Type B pancreatic cell (in vitro differentiated cells): ENCODE results near the gene DMRTC2. TPM values are rescaled to one million over a fixed set of nuclear protein-coding genes. Genes with fewer than 3 reads are reported as not detected.

Experiments used
- DNase-seq: peaks from one replicate; pipeline ENCODE4 v3.0.0; 2021; ENCODE audit warnings: mixed read lengths; ENCODE audit not compliant: unreplicated experiment; ENCODE audit errors: extremely low spot score
- H3K27ac Mint-ChIP-seq: 2 replicates; pipeline ENCODE4 v1.8.0; 2021; ENCODE audit warnings: mild to moderate bottlenecking, mixed read lengths
- H3K27me3 Mint-ChIP-seq: 2 replicates; pipeline ENCODE4 v1.8.0; 2021; ENCODE audit warnings: mixed read lengths
- H3K36me3 Mint-ChIP-seq: 2 replicates; pipeline ENCODE4 v1.8.0; 2021; ENCODE audit warnings: mixed read lengths
- H3K4me1 Mint-ChIP-seq: one replicate; pipeline ENCODE4 v1.8.0; 2021; ENCODE audit warnings: mixed read lengths; ENCODE audit not compliant: unreplicated experiment
- H3K4me3 Mint-ChIP-seq: 2 replicates; pipeline ENCODE4 v1.8.0; 2021; ENCODE audit warnings: mild to moderate bottlenecking, mixed read lengths
- H3K9me3 Mint-ChIP-seq: 2 replicates; pipeline ENCODE4 v1.8.0; 2021; ENCODE audit warnings: mixed read lengths
- total RNA-seq: library from RNA; stranded (reverse); gene quantifications from 2 replicates; pipeline ENCODE4 v1.2.1, GENCODE V29; 2021; ENCODE audit warnings: low replicate concordance
- TF ChIP-seq, protein P1 (sequence below): fragments of 200-600 bp; sonication (generic); conservative IDR thresholded peaks from 2 replicates; pipeline ENCODE4 v1.5.0; 2021; ENCODE audit warnings: antibody characterized with exemption, mild to moderate bottlenecking

The DMRTC2 gene
- total RNA-seq, 1 donor from 2014 or later, result not detected

DNA sequence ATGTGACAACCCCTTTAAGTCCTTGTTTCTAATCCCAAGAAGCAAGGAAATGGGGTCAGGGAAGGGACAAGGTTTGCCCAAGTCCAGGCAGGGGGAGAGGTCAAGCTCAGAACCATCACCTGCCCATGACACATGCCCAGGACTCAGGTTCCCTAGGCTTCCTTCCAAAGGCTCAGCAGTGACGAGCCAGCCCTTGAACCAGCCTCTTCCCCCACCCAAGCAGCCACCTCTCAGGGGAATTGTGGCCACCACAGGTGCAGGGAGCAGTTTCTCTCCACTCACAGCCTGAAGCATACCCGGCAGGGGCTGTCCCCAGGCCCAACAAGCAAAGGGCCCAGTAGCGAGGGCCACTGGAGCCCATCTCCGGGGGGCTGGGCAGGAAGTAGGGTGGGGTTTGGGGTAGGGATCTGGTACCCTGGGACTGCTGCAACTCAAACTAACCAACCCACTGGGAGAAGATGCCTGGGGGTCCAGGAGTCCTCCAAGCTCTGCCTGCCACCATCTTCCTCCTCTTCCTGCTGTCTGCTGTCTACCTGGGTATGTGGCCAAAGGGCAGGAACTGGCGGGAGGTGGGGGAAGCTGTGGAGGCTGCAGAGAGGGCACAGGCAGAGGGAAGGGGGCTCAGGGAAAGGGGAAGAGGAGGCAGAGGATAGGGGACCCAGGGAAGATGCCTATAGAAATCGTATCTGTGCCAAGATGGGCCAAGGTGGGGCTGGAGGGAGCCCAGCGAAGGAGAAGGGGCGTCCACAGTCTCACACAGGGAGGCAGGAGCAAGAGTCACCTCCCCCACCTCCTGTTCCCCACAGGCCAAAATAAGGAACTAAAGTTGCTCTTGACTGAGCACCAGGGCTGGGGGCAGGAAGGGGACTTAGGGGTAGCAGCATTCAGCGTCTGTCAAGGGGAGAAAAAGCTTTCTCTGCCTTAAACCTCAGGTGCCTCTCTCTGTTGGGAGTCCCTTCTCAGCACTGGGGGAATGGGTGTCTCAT, 32.3 kb downstream of the DMRTC2 start, which contains the start of gene CD79A:
TSS of gene CD79A (plus strand) at position 433 of the 986 bp plus-strand sequence. CDS start at position 459, 26 bp downstream.
- Mint-ChIP-seq H3K27ac (no peak within 1 kb of the TSS), H3K4me3 (no peak within 1 kb of the TSS), H3K4me1 (peaks cover 6% of the 10 kb centered on the region), H3K27me3 (peaks cover 20% of the 10 kb centered on the region), H3K36me3 (no peaks in the 10 kb centered on the region), H3K9me3 (no peaks in the 10 kb centered on the region)
- no peak for DNase-seq
- TF ChIP-seq, protein P1, sequence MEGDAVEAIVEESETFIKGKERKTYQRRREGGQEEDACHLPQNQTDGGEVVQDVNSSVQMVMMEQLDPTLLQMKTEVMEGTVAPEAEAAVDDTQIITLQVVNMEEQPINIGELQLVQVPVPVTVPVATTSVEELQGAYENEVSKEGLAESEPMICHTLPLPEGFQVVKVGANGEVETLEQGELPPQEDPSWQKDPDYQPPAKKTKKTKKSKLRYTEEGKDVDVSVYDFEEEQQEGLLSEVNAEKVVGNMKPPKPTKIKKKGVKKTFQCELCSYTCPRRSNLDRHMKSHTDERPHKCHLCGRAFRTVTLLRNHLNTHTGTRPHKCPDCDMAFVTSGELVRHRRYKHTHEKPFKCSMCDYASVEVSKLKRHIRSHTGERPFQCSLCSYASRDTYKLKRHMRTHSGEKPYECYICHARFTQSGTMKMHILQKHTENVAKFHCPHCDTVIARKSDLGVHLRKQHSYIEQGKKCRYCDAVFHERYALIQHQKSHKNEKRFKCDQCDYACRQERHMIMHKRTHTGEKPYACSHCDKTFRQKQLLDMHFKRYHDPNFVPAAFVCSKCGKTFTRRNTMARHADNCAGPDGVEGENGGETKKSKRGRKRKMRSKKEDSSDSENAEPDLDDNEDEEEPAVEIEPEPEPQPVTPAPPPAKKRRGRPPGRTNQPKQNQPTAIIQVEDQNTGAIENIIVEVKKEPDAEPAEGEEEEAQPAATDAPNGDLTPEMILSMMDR, result no peak

DNA sequence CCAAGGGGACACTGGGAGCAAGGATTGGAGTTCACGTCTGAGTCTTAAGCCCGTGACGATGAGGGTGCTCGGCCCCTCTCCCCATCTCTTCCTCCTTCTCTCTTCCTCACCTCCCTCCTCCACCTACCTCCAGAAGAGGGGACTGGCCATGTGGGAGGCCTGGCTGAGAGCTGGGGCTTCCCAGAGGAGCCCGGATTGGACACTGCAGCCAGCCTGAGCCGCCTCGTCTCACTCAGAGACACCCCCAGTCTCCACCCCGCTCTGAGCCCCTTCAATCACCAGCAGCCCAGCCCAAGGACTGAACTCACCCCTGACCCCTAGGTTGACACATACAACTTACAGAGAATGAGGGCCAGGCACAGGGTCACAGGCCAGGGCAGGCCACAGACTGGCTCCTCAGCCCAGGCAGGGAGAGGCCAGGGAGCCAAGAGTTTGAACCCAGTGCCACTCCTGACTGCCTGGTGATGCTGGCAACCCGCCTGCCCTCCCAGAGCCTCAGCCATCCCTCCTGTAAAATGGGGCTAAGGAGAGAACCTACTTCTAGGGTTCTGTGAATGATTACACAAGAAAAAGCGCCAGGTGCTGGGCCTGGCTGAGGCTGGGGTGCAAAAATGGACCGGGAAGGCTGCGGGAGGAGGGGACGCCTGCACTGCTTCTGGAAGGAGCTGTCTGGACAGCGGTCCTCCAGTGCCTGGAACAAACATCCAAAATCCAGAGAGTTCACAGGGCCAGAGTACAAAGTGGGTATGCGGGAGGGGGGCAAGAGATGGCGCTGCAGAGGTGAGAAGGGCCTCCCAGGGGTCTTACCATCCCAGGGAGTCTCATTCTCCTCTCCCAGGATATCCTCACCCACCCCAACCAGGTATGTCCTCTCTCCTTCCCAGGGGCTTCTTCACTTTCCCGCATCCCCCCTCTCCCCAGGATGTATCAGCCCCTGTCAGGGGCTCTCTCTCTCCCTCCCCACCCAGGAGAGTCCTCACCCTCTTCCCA, 33.4 kb downstream of the DMRTC2 start:
- no peak overlapping the region for H3K4me3 Mint-ChIP-seq
- H3K9me3 Mint-ChIP-seq, result no peaks in the 10 kb centered on the region
- TF ChIP-seq, protein P1, result no peak
- peaks cover 10% of the 10 kb centered on the region for H3K4me1 Mint-ChIP-seq
- DNase-seq, result no peak
- H3K27me3 Mint-ChIP-seq, result peaks cover 25% of the 10 kb centered on the region
- H3K36me3 Mint-ChIP-seq, result no peaks in the 10 kb centered on the region
- H3K27ac Mint-ChIP-seq, result no peak overlapping the region

DNA sequence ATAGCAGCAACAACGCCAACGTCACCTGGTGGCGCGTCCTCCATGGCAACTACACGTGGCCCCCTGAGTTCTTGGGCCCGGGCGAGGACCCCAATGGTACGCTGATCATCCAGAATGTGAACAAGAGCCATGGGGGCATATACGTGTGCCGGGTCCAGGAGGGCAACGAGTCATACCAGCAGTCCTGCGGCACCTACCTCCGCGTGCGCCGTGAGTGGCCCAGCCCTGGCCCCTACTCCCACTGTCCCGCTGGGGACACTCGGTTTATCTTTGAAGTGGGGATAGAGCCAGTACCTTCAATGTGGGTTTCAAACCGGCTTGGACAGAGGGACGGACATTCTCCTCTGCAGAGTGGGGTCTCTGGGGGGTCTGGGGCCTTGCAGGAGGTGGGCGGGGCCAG, 34.2 kb downstream of the DMRTC2 start:
- H3K27me3 Mint-ChIP-seq, result peaks cover 30% of the 10 kb centered on the region
- H3K36me3 Mint-ChIP-seq, result no peaks in the 10 kb centered on the region
- H3K4me3 Mint-ChIP-seq, result no peak overlapping the region

DNA sequence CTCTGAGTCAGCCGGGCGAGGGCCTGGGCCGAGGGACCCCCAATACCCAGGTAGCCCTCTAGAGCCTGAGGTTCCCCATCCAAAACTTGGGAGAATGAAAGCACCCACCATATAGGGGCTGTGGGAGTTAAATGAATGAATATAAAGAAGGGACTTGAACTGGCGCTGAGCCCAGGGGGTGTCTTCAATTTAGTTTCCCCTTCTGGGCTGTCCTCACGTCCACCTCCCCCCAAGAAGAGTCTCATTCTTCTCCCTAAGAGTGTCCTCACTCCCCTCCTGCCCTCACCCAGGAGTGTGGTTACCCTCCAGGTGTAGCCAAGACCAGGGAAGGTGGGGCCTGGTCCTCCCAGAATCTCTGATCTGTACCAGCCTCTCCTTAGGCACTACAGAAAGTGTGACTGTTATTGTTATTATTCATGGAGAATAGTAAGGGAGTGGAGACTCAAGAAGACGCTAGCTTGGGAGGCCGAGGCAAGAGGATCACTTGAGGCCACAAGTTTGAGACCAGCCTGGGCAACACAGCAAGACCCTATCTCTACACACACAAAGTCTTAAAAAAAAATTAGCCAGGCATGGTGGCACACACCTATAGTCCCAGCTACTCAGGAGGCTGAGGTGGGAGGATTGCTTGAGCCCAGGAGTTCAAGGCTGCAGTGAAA, 35.0 kb downstream of the DMRTC2 start:
- H3K4me3 Mint-ChIP-seq, result no peak overlapping the region
- H3K27me3 Mint-ChIP-seq, result peaks cover 30% of the 10 kb centered on the region
- no peak overlapping the region for H3K27ac Mint-ChIP-seq
- H3K4me1 Mint-ChIP-seq, result peaks cover 7% of the 10 kb centered on the region
- H3K36me3 Mint-ChIP-seq, result no peaks in the 10 kb centered on the region
- TF ChIP-seq, protein P1, result no peak
- DNase-seq, result no peak
- H3K9me3 Mint-ChIP-seq, result no peaks in the 10 kb centered on the region

More for the DNA sequence above, 34.2 kb downstream of the DMRTC2 start:
- TF ChIP-seq, protein P1, result no peak
- H3K27ac Mint-ChIP-seq, result no peak overlapping the region
- DNase-seq, result no peak
- peaks cover 7% of the 10 kb centered on the region for H3K4me1 Mint-ChIP-seq
- H3K9me3 Mint-ChIP-seq, result no peaks in the 10 kb centered on the region

DNA sequence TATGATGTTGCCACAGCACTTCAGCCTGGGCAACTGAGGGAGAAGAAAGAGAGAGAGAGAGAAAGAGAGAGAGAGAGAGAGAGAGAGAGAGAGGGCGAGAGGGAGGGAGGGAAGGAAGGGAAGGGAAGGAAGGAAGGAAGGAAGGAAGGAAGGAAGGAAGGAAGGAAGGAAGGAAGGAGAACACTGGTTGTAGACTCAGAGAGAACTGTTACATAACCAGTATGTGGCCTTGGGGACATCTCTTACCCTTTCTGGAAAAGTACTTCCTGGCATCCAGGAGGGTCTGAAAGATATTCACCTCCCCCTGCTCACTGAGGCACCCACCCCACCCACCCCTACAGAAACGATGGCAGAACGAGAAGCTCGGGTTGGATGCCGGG, 35.5 kb downstream of the DMRTC2 start:
- peaks cover 30% of the 10 kb centered on the region for H3K27me3 Mint-ChIP-seq
- H3K36me3 Mint-ChIP-seq, result no peaks in the 10 kb centered on the region
- no peak for DNase-seq
- no peaks in the 10 kb centered on the region for H3K9me3 Mint-ChIP-seq
- H3K4me3 Mint-ChIP-seq, result no peak overlapping the region
- H3K27ac Mint-ChIP-seq, result no peak overlapping the region
- TF ChIP-seq, protein P1, result no peak
- H3K4me1 Mint-ChIP-seq, result peaks cover 12% of the 10 kb centered on the region
